Neural cell (in vitro differentiated cells): ENCODE results near the gene KRT73. TPM values are rescaled to one million over a fixed set of nuclear protein-coding genes. Genes with fewer than 3 reads are reported as not detected.

Source experiments
- H2AFZ ChIP-seq: fragments of 200-600, 300-800 bp; sonication (generic), shearing (Covaris generic); 2 replicates; pipeline ENCODE4 v1.6.0; 2014; ENCODE audit warnings: low read depth, mild to moderate bottlenecking, antibody characterized with exemption, low read length, moderate library complexity
- H3F3A ChIP-seq: fragments of 200-600 bp; shearing (Covaris generic); 2 replicates; pipeline ENCODE4 v1.6.1; 2016; ENCODE audit warnings: mild to moderate bottlenecking, moderate library complexity, mixed read lengths, antibody characterized with exemption, low read length; ENCODE audit not compliant: insufficient read depth, poor library complexity, severe bottlenecking
- H3K27ac ChIP-seq: fragments of 200-600, 300-800 bp; sonication (generic), shearing (Covaris generic); 2 replicates; pipeline ENCODE4 v1.5.1; 2014; ENCODE audit warnings: mild to moderate bottlenecking, low read length, moderate library complexity
- H3K27me3 ChIP-seq: fragments of 300-800, 200-600 bp; sonication (generic), shearing (Covaris generic); 2 replicates; pipeline ENCODE4 v1.6.0; 2014; ENCODE audit warnings: mild to moderate bottlenecking, low read depth, low read length, moderate library complexity; ENCODE audit not compliant: insufficient read depth
- H3K36me3 ChIP-seq: fragments of 300-800, 200-600 bp; sonication (generic), shearing (Covaris generic); 2 replicates; pipeline ENCODE4 v1.5.1; 2014; ENCODE audit warnings: mild to moderate bottlenecking, antibody characterized with exemption, low read length, moderate library complexity; ENCODE audit not compliant: insufficient read depth
- H3K4me2 ChIP-seq: fragments of 300-800, 200-600 bp; sonication (generic), shearing (Covaris generic); 2 replicates; pipeline ENCODE4 v1.6.0; 2014; ENCODE audit warnings: mild to moderate bottlenecking, low read length
- H3K4me3 ChIP-seq: fragments of 300-800, 200-600 bp; sonication (generic), shearing (Covaris generic); 2 replicates; pipeline ENCODE4 v1.5.1; 2014; ENCODE audit warnings: mild to moderate bottlenecking, low read length, moderate library complexity
- H3K79me2 ChIP-seq: fragments of 200-600 bp; shearing (Covaris generic); replicated peaks from 2 replicates; pipeline ENCODE4 v1.6.0; 2014; ENCODE audit warnings: mild to moderate bottlenecking, low read length, moderate library complexity; ENCODE audit not compliant: insufficient read depth
- H3K9ac ChIP-seq: fragments of 300-800, 200-600 bp; sonication (generic), shearing (Covaris generic); 2 replicates; pipeline ENCODE4 v1.6.1; 2016; ENCODE audit warnings: mild to moderate bottlenecking, low read length, mixed read lengths
- H3K9me2 ChIP-seq: fragments of 200-600 bp; shearing (Covaris generic); 2 replicates; pipeline ENCODE4 v1.6.1; 2016; ENCODE audit warnings: mild to moderate bottlenecking, low read length, mixed read lengths; ENCODE audit not compliant: insufficient read depth
- H3K9me3 ChIP-seq: fragments of 200-600, 300-800 bp; sonication (generic), shearing (Covaris generic); 2 replicates; pipeline ENCODE4 v1.6.1; 2016; ENCODE audit warnings: mild to moderate bottlenecking, mixed run types, low read length, moderate library complexity, mixed read lengths
- H4K20me1 ChIP-seq: fragments of 200-600 bp; shearing (Covaris generic); 2 replicates; pipeline ENCODE4 v1.6.1; 2016; ENCODE audit warnings: mild to moderate bottlenecking, mixed run types; ENCODE audit not compliant: insufficient read depth
- CTCF ChIP-seq: fragments of 450-650 bp; IDR thresholded peaks from 2 replicates; pipeline ENCODE4 v1.5.1; 2014; ENCODE audit warnings: antibody characterized with exemption, mild to moderate bottlenecking, moderate library complexity; ENCODE audit not compliant: poor library complexity, severe bottlenecking
- EP300 ChIP-seq: fragments of 450-650 bp; conservative IDR thresholded peaks from 2 replicates; pipeline ENCODE4 v1.6.1; 2014; ENCODE audit warnings: antibody characterized with exemption, mild to moderate bottlenecking, moderate library complexity; ENCODE audit not compliant: poor library complexity, severe bottlenecking
- EZH2 ChIP-seq: fragments of 200-600, 300-800 bp; shearing (Covaris generic), sonication (generic); IDR thresholded peaks from 2 replicates; pipeline ENCODE4 v1.6.1; 2014; ENCODE audit warnings: antibody characterized with exemption, low read length, borderline replicate concordance, mild to moderate bottlenecking; ENCODE audit not compliant: insufficient read depth, poor library complexity, severe bottlenecking
- MXI1 ChIP-seq: fragments of 450-650 bp; conservative IDR thresholded peaks from 2 replicates; pipeline ENCODE4 v1.6.1; 2014; ENCODE audit warnings: antibody characterized with exemption, mild to moderate bottlenecking; ENCODE audit not compliant: poor library complexity, severe bottlenecking
- POLR2AphosphoS5 ChIP-seq: IDR thresholded peaks from 2 replicates; pipeline ENCODE4 v1.6.1; 2012
- RAD21 ChIP-seq: fragments of 450-650 bp; conservative IDR thresholded peaks from 2 replicates; pipeline ENCODE4 v1.6.1; 2014; ENCODE audit warnings: antibody characterized with exemption, mild to moderate bottlenecking, moderate library complexity
- REST ChIP-seq: IDR thresholded peaks from 2 replicates; pipeline ENCODE4 v1.6.1; 2012; ENCODE audit warnings: borderline replicate concordance
- SMC3 ChIP-seq: fragments of 450-650 bp; conservative IDR thresholded peaks from 2 replicates; pipeline ENCODE4 v1.6.1; 2014; ENCODE audit warnings: antibody characterized with exemption, mild to moderate bottlenecking, moderate library complexity; ENCODE audit not compliant: poor library complexity
- TAF1 ChIP-seq: IDR thresholded peaks from 2 replicates; pipeline ENCODE4 v1.6.1; 2012; ENCODE audit warnings: low read depth
- polyA plus RNA-seq: library from polyadenylated mRNA; depleted of rRNA; stranded (reverse); fragments of >200 nt; gene quantifications from 2 replicates; pipeline ENCODE4 v1.2.3, GENCODE V29; 2014

Gene KRT73
- polyA plus RNA-seq, 1 donor from 2014 or later, result not detected

- Histone ChIP-seq H3K4me2 (no peak overlapping the region), H3K27me3 (no peaks in the 10 kb centered on the region), H3K79me2 (no peaks in the 10 kb centered on the region), H3K27ac (no peak overlapping the region), H3K9me3 (no peaks in the 10 kb centered on the region), H3K4me3 (no peak overlapping the region), H4K20me1 (no peaks in the 10 kb centered on the region), H2AFZ (no peak overlapping the region), H3K9ac (no peak overlapping the region), H3K36me3 (no peaks in the 10 kb centered on the region), H3K9me2 (no peaks in the 10 kb centered on the region), H3F3A (no peaks in the 10 kb centered on the region)
- TF ChIP-seq SMC3, result no peak
Observed at GRCh38 chr12:52655720-52656124, 37.4 kb upstream of the KRT73 start.

- no peaks in the 10 kb centered on the region for H4K20me1 ChIP-seq
- no peak overlapping the region for H3K4me2 ChIP-seq
- H3K9me2 ChIP-seq, result no peaks in the 10 kb centered on the region
- H3F3A ChIP-seq, result no peaks in the 10 kb centered on the region
- H3K27ac ChIP-seq, result no peak overlapping the region
- no peaks in the 10 kb centered on the region for H3K79me2 ChIP-seq
- no peaks in the 10 kb centered on the region for H3K27me3 ChIP-seq
- no peaks in the 10 kb centered on the region for H3K36me3 ChIP-seq
- no peaks in the 10 kb centered on the region for H3K9me3 ChIP-seq
- H3K9ac ChIP-seq, result no peak overlapping the region
- TF ChIP-seq SMC3 (no peak), REST (no peak), MXI1 (no peak)
- H2AFZ ChIP-seq, result no peak overlapping the region
- H3K4me3 ChIP-seq, result no peak overlapping the region
Observed at GRCh38 chr12:52655251-52655650, 36.9 kb upstream of the KRT73 start.

- no peaks in the 10 kb centered on the region for H4K20me1 ChIP-seq
- TF ChIP-seq SMC3 (no peak), EP300 (no peak), EZH2 (no peak), REST (no peak), TAF1 (no peak), RAD21 (no peak), POLR2AphosphoS5 (no peak), MXI1 (no peak), CTCF (no peak)
- no peak within 1 kb of the TSS for H3K4me3 ChIP-seq
- no peaks in the 10 kb centered on the region for H3K79me2 ChIP-seq
- H2AFZ ChIP-seq, result no peak within 1 kb of the TSS
- no peaks in the 10 kb centered on the region for H3F3A ChIP-seq
- H3K4me2 ChIP-seq, result no peak within 1 kb of the TSS
- no peaks in the 10 kb centered on the region for H3K9me2 ChIP-seq
- H3K27ac ChIP-seq, result no peak within 1 kb of the TSS
- no peaks in the 10 kb centered on the region for H3K27me3 ChIP-seq
- no peak within 1 kb of the TSS for H3K9ac ChIP-seq
- H3K9me3 ChIP-seq, result no peaks in the 10 kb centered on the region
- H3K36me3 ChIP-seq, result no peaks in the 10 kb centered on the region
Observed at GRCh38 chr12:52651726-52652261, 33.4 kb upstream of the KRT73 start, which contains the start of gene KRT2. TSS of gene KRT2 (minus strand) at chr12:52652211. CDS start at chr12:52652142, 69 bp downstream.
